GM12891 (cell line): ENCODE results near the gene WDFY2.

Source experiments
- DNase-seq: peaks from one replicate; pipeline ENCODE4 v3.0.0; 2011; ENCODE audit warnings: low spot score; ENCODE audit not compliant: insufficient read length
- FAIRE-seq: peaks from 2 replicates; lab custom pipeline; 2011; peaks lifted over from hg19 to GRCh38; lab: Jason Lieb, UNC
- PAX5 ChIP-seq: IDR thresholded peaks from 2 replicates; pipeline ENCODE4 v1.6.1; 2011; ENCODE audit warnings: low read length, moderate library complexity, mild to moderate bottlenecking; ENCODE audit not compliant: insufficient read depth, severe bottlenecking
- POLR2A ChIP-seq: IDR thresholded peaks from 2 replicates; pipeline ENCODE4 v1.6.1; 2011; ENCODE audit warnings: low read depth, low read length, control low read depth
- POLR2AphosphoS5 ChIP-seq: IDR thresholded peaks from 2 replicates; pipeline ENCODE4 v1.6.1; 2011; ENCODE audit warnings: low read depth, low read length, control low read depth
- POU2F2 ChIP-seq: IDR thresholded peaks from 2 replicates; pipeline ENCODE4 v1.6.1; 2011; ENCODE audit warnings: low read depth, mild to moderate bottlenecking, control low read depth, low read length, moderate library complexity
- SPI1 ChIP-seq: IDR thresholded peaks from 2 replicates; pipeline ENCODE4 v1.6.1; 2011; ENCODE audit warnings: low read depth, low read length, control low read depth
- TAF1 ChIP-seq: IDR thresholded peaks from 2 replicates; pipeline ENCODE4 v1.6.1; 2011; ENCODE audit warnings: low read depth, low read length, control low read depth

Gene WDFY2

DNA sequence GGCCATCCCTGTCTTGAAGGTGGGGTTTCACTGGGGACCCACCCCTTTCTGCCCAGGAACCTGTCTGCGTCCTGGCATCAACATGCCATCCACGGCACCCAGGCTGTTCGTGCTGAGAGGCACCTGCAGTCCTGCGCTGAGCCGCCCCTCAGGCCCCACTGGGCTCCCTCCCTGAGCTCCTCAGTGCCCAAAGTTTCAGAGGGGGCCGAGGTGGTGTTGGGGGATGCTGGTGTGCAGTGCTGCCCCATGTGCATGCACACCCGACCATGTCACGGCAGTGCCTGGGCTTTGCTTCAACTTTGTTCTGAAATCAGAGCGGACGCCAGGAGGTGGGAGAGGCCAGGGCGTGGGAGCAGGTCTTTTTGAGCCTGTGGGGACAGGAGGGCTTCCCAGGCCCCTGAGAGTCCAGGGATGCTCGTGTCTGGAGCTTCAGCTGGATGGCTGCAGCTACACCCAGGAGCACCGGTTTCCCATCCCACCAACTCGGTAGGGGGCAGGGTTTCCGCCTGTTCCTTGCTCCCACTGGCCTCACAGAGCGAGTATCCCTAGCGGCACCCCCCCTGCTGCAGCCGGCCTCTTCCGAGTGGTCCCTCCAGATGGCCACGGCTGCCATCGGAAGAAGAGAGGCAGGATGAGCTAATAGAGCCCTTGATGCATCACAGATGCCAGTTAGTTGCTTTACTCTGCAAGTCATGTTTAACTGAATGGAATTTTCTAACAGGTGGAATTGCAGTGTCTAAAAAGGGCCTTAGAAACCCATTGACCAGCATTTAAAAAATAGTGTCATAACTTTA lies 44.0 kb downstream of the WDFY2 start:
- FAIRE-seq (no peak), DNase-seq (no peak)
- no peak for TF ChIP-seq SPI1
- no peak for TF ChIP-seq POLR2A
- TF ChIP-seq TAF1 = no peak
- TF ChIP-seq POLR2AphosphoS5 = no peak
- no peak for TF ChIP-seq PAX5
- no peak for TF ChIP-seq POU2F2

- TF ChIP-seq TAF1 = no peak
- no peak for TF ChIP-seq POU2F2
- no peak for TF ChIP-seq PAX5
- no peak for TF ChIP-seq POLR2AphosphoS5
- TF ChIP-seq POLR2A = no peak
- no peak for TF ChIP-seq SPI1
- DNase-seq (no peak), FAIRE-seq (no peak)
Measured at GRCh38 chr13:51629491-51630287, 45.4 kb downstream of the WDFY2 start.

GRCh38 chr13:51630288-51630615 lies 46.0 kb downstream of the WDFY2 start:
- DNase-seq (no peak), FAIRE-seq (no peak)
- TF ChIP-seq POLR2A (no peak), POU2F2 (no peak), PAX5 (no peak), SPI1 (no peak), TAF1 (no peak), POLR2AphosphoS5 (no peak)

DNA sequence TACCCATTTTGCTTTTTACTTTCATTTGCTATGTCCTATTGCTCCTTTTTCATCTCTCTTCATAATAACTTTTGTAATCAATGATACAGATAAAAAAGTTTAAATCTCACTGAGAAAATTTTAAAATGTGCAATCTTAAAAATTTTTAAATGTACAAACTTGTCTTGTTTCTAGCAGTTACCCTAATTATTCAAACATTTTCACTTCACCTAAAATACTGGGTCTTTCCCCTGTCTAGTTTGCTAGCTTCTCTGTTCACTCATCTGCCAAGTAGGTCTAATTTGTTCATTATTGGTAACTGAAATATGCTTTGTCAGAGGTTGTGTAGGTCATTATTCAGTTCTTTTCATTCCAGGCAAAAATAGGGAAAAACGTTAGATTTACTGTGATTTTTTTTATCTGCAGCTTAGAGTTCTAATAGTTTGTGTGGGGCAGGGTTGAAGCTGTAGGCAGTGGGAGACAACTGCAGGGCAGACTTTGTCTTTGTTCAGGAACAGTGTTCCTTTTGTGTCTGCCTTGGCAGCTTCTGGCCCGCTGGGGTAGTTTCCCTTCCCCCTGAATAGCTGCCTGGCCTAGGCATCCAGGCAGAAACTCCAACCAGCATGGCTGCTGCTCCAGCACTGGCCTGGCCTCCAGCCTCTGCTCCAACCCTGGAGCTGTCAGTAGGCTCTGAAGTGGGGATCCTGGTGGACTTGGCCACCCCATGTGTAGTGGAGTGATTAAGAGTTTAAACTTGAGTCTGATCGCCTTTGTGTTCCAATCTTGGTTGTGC lies 48.5 kb downstream of the WDFY2 start:
- no peak for TF ChIP-seq POU2F2
- TF ChIP-seq POLR2A = no peak
- no peak for TF ChIP-seq PAX5
- TF ChIP-seq TAF1 = no peak
- TF ChIP-seq POLR2AphosphoS5 = no peak
- no peak for TF ChIP-seq SPI1
- DNase-seq (no peak), FAIRE-seq (peak; percentile 43)

DNA sequence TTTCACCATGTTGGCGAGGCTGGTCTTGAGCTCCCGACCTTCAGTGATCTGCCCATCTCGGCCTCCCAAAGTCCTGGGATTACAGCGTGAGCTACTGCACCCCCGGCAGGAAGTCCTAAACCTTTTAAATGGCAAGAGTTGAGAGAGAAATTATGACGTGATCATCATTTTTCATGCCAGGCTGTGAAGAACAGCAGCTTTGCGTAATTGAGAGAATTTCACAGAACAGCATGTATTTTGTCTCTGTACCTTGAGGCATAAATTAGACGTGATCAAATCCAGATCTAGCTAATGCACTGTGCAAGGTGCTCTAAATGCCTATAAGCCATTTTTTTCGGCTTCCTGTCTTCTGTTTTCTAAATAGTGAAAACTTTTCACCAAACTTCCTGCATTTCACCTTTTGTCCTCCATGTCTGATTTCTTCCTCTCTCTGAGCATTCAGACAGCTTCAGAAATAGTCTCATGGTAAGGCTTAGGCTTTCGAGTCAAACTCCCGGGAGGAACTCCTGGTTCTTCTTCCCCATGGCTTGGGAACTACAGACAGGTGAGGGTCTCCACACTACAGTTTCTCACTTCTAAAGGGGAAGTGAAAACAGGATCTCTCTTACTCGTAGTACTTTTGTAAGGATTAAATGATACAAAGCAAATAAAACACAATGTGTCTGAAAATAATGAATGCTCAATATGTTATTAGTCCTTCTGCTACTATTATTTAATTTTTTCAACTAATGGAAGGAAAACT lies 51.0 kb downstream of the WDFY2 start:
- TF ChIP-seq SPI1 (peak; percentile 91), POU2F2 (no peak)
- FAIRE-seq (peak; percentile 35), DNase-seq (no peak)

- no peak for FAIRE-seq
- no peak for DNase-seq
- TF ChIP-seq PAX5 (no peak), TAF1 (no peak), POU2F2 (no peak), SPI1 (no peak), POLR2A (no peak), POLR2AphosphoS5 (no peak)
Measured at GRCh38 chr13:51636349-51636890, 52.2 kb downstream of the WDFY2 start.

DNA sequence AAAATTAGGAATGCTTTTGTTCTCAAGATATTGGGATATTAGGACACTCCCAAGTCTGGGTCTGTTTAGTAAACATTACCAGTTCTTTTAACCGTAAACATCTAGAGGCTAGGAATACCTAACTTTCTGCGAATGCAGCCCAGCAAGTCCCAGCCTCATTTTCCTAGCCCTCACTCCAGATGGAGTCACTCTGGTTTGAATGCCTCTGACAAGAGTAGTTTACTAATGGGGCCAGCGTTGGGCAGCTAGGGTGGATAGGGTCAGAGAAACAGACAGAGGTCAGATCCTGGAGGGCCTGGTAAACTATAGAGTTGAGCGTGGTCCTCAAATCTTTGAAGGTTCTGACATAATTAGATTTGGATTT lies 53.6 kb downstream of the WDFY2 start:
- TF ChIP-seq POLR2A = no peak
- TF ChIP-seq SPI1 = no peak
- TF ChIP-seq POLR2AphosphoS5 = no peak
- TF ChIP-seq POU2F2 = no peak
- no peak for TF ChIP-seq PAX5
- no peak for TF ChIP-seq TAF1
- DNase-seq (no peak), FAIRE-seq (no peak)

DNA sequence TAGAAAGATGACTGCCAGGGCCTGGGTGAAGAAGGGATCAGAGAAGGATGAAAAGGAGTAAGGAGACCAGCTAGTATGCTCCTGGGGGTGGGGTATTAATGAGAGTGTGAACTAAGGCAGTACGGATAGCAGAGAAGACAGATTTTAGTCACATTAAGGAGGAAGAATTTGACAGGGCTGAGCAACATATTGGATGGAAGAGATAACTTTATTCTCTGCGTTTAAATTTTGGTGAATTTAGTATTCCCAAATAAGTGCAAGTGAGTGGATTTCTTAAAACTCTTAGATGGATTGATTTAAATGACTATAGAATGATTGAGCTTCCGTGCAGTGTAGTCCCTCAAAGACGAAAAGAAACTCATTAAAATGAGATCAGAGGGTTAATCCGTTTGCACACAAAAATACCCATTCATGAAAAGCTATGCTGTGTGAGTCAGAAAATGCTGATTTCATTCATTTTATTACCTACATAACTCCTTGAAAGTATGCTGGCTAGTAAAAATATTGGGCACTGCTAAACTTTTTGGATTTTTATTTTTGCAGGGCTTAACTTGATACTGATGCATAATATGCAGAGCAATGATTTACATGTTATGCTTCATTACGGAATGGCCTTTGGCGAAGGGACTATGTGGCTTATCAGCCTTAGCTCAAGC lies 54.1 kb downstream of the WDFY2 start:
- no peak for FAIRE-seq
- no peak for DNase-seq

More for the DNA sequence above, 54.1 kb downstream of the WDFY2 start:
- TF ChIP-seq POLR2AphosphoS5 (no peak), SPI1 (no peak), POLR2A (no peak), TAF1 (no peak), PAX5 (no peak), POU2F2 (no peak)
